Lung (tissue), 12 donors: Measurements from ENCODE around the gene RFX8. TPM values are rescaled to one million over a fixed set of nuclear protein-coding genes. Genes with fewer than 3 reads are reported as not detected.

ENCODE experiments used
- ATAC-seq: fragments of 200-7000 bp; cut with Tn5 transposase; one replicate; pipeline ENCODE4 v1.9.1; 2020; ENCODE audit warnings: moderate number of reproducible peaks; ENCODE audit not compliant: insufficient read depth, low FRiP score
- DNase-seq, 3 donors: peaks; one replicate each; pipeline ENCODE4 v3.0.0-alpha.2; 2013 to 2017
- H3K27ac ChIP-seq, 2 donors: one replicate each; pipeline ENCODE4 v1.5.1; 2013; ENCODE audit warnings: mild to moderate bottlenecking in 2 of 2, moderate library complexity in 2 of 2, control low read depth in 1 of 2, inconsistent platforms in 1 of 2, low read depth in 1 of 2, low read length in 1 of 2
- H3K27me3 ChIP-seq, 3 donors: one replicate each; pipeline ENCODE4 v1.5.1; 2013; ENCODE audit warnings: low read length in 2 of 3; ENCODE audit not compliant: control insufficient read depth in 3 of 3, insufficient read depth in 3 of 3
- H3K36me3 ChIP-seq, 4 donors: one replicate each; pipeline ENCODE4 v1.5.1; 2013; ENCODE audit warnings: low read length in 4 of 4, mild to moderate bottlenecking in 1 of 4, moderate library complexity in 1 of 4; ENCODE audit not compliant: control insufficient read depth in 4 of 4, insufficient read depth in 4 of 4
- H3K4me1 ChIP-seq, 5 donors: one replicate each; pipeline ENCODE4 v1.5.1; 2013; ENCODE audit warnings: low read length in 5 of 5, mild to moderate bottlenecking in 2 of 5, moderate library complexity in 1 of 5; ENCODE audit not compliant: control insufficient read depth in 5 of 5, insufficient read depth in 5 of 5
- H3K4me3 ChIP-seq: one replicate; pipeline ENCODE4 v1.5.1; 2013; ENCODE audit warnings: mild to moderate bottlenecking, control low read depth, moderate library complexity
- H3K9ac ChIP-seq, 2 donors: one replicate each; pipeline ENCODE4 v1.5.1; 2013; ENCODE audit warnings: low read length in 2 of 2, control low read depth in 1 of 2; ENCODE audit not compliant: insufficient read depth in 1 of 2
- H3K9me3 ChIP-seq, 4 donors: one replicate each; pipeline ENCODE4 v1.5.1; 2013; ENCODE audit warnings: low read length in 3 of 4, mild to moderate bottlenecking in 1 of 4, moderate library complexity in 1 of 4; ENCODE audit not compliant: control insufficient read depth in 4 of 4, insufficient read depth in 3 of 4
- WGBS, 2 donors: extraction: QIAGEN DNeasy Blood & Tissue Kit; methylation state at CpG; one replicate each; pipeline ENCODE4 v1.1.7; 2013; 5-methylcytosine and 5-hydroxymethylcytosine counted together
- polyA plus RNA-seq, 2 donors: library from polyadenylated mRNA; stranded (reverse); fragments of 200-250 nt; gene quantifications; one replicate each; pipeline ENCODE4 v1.2.1, GENCODE V29; 2013
- total RNA-seq, 2 donors: library from RNA; depleted of rRNA in 1 of 2; stranded (reverse); fragments of >200 nt in 1 of 2; gene quantifications; one replicate each; pipeline ENCODE4 v1.2.1, GENCODE V29; 2014 to 2021
- TF ChIP-seq, protein P1 (sequence below): IDR thresholded peaks from 2 replicates; pipeline ENCODE4 v1.5.1; 2012; ENCODE audit warnings: mild to moderate bottlenecking; ENCODE audit errors: control extremely low read depth, extremely low read depth
- donor health status: control.
- donor health status: control.
- donor health status: Bipolar disorder and iron deficiency.
- donor health status: healthy.
- donor health status: DM: yes; HTN: yes; CAD: no.

RFX8 gene
- total and polyA plus RNA-seq, 4 donors, result 0.11 to 0.88 (median 0.36) TPM

GRCh38 chr2:101395545-101396315 lies 79.2 kb downstream of the RFX8 start:
- no peak overlapping the region for H3K9ac ChIP-seq
- TF ChIP-seq, protein P1, sequence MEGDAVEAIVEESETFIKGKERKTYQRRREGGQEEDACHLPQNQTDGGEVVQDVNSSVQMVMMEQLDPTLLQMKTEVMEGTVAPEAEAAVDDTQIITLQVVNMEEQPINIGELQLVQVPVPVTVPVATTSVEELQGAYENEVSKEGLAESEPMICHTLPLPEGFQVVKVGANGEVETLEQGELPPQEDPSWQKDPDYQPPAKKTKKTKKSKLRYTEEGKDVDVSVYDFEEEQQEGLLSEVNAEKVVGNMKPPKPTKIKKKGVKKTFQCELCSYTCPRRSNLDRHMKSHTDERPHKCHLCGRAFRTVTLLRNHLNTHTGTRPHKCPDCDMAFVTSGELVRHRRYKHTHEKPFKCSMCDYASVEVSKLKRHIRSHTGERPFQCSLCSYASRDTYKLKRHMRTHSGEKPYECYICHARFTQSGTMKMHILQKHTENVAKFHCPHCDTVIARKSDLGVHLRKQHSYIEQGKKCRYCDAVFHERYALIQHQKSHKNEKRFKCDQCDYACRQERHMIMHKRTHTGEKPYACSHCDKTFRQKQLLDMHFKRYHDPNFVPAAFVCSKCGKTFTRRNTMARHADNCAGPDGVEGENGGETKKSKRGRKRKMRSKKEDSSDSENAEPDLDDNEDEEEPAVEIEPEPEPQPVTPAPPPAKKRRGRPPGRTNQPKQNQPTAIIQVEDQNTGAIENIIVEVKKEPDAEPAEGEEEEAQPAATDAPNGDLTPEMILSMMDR, result no peak
- DNase-seq, result no peak

DNA sequence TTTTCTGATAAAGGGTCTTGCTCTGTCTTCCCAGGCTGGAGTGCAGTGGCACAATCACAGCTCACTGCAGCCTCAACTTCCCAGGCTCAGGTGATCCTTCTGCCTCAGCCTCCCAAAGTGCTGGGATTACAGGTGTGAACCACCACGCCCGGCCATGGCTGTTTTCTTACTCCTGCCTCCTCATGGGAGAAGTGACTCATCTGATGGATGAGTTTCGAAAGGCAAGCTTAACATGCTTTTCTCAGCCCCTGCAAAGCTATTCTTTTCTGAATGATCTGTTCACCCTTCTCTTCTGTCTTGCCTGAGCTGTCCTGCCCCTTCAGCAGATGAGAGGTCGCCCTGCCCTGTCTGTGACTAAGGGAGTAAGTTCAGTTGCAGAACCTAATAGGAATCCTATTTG lies 86.7 kb downstream of the RFX8 start:
- H3K4me1 ChIP-seq, result peaks cover 0 to 14% (median 0%) of the 10 kb centered on the region in 5 donors
- TF ChIP-seq, protein P1, result no peak
- no peaks in the 10 kb centered on the region for H3K9me3 ChIP-seq
- no peak overlapping the region for H3K9ac ChIP-seq
- no peaks in the 10 kb centered on the region for H3K36me3 ChIP-seq
- DNase-seq (no peak), ATAC-seq (no peak)
- H3K27ac ChIP-seq, result no peak overlapping the region
- H3K27me3 ChIP-seq, result peaks cover 0 to 48% (median 43%) of the 10 kb centered on the region in 3 donors
- H3K4me3 ChIP-seq, result no peak overlapping the region
- 55 to 64% methylated on average over 4 of the region's 4 CpGs for WGBS, 2 donors

More at GRCh38 chr2:101395545-101396315, 79.2 kb downstream of the RFX8 start:
- no peak overlapping the region for H3K27ac ChIP-seq
- no peak for ATAC-seq
- 92 to 94% methylated on average over 6 of the region's 6 CpGs for WGBS, 2 donors
- H3K9me3 ChIP-seq, result no peaks in the 10 kb centered on the region
- H3K36me3 ChIP-seq, result no peaks in the 10 kb centered on the region
- H3K4me3 ChIP-seq, result no peak overlapping the region
- H3K4me1 ChIP-seq, result no peaks in the 10 kb centered on the region
- peaks cover 0 to 19% (median 7%) of the 10 kb centered on the region in 3 donors for H3K27me3 ChIP-seq

- WGBS, 2 donors, result 1 to 2% methylated on average over 39 to 79 of the region's 79 CpGs
- peak; percentile 34 for ATAC-seq
- Histone ChIP-seq H3K36me3 (no peaks in the 10 kb centered on the region), H3K4me3 (peak within 1 kb of the TSS; percentile 24), H3K9ac (no peak within 1 kb of the TSS), H3K4me1 (peaks cover 0 to 14% (median 0%) of the 10 kb centered on the region in 5 donors), H3K27me3 (peaks cover 0 to 48% (median 46%) of the 10 kb centered on the region in 3 donors), H3K9me3 (no peaks in the 10 kb centered on the region), H3K27ac (no peak within 1 kb of the TSS)
- TF ChIP-seq, protein P1, result no peak
- peak; percentile 63 to 80 (median 80) for DNase-seq
Measured at GRCh38 chr2:101387151-101387834, 87.6 kb downstream of the RFX8 start, which contains the start of gene CREG2. CREG2 (minus strand) TSS chr2:101387503; CDS start chr2:101387457, 46 bp downstream.
